MM.1S (cell line): Measurements from ENCODE around the gene TAS2R13.

ENCODE experiments used
- DNase-seq: peaks from one replicate; pipeline ENCODE4 v3.0.0-alpha.2; 2015
- H2AFZ ChIP-seq: fragments of 300-600 bp; sonication (generic); 2 replicates; pipeline ENCODE4 v1.6.0; 2016; ENCODE audit warnings: antibody characterized with exemption, low read length
- H3F3A ChIP-seq: fragments of 300-600 bp; sonication (generic); 2 replicates; pipeline ENCODE4 v1.6.1; 2016; ENCODE audit warnings: mild to moderate bottlenecking, antibody characterized with exemption, low read length, moderate library complexity, mixed read lengths; ENCODE audit not compliant: insufficient read depth
- H3K27ac ChIP-seq: fragments of 300-600 bp; sonication (generic); 2 replicates; pipeline ENCODE4 v1.5.1; 2016; ENCODE audit warnings: mild to moderate bottlenecking, low read length
- H3K27me3 ChIP-seq: fragments of 300-600 bp; sonication (generic); replicated peaks from 2 replicates; pipeline ENCODE4 v1.6.0; 2016; ENCODE audit warnings: low read length; ENCODE audit not compliant: insufficient read depth
- H3K36me3 ChIP-seq: fragments of 300-600 bp; sonication (generic); replicated peaks from 2 replicates; pipeline ENCODE4 v1.6.1; 2016; ENCODE audit warnings: mild to moderate bottlenecking, low read length, mixed read lengths; ENCODE audit not compliant: insufficient read depth
- H3K4me1 ChIP-seq: fragments of 300-600 bp; sonication (generic); 2 replicates; pipeline ENCODE4 v1.6.1; 2016; ENCODE audit warnings: low read length, mixed read lengths
- H3K4me2 ChIP-seq: fragments of 300-600 bp; sonication (generic); 2 replicates; pipeline ENCODE4 v1.6.0; 2016; ENCODE audit warnings: low read depth, low read length
- H3K4me3 ChIP-seq: fragments of 300-600 bp; sonication (generic); 2 replicates; pipeline ENCODE4 v1.5.1; 2016; ENCODE audit warnings: low read length, mixed read lengths
- H3K79me2 ChIP-seq: fragments of 300-600 bp; sonication (generic); 2 replicates; pipeline ENCODE4 v1.6.1; 2016; ENCODE audit warnings: mixed run types, low read length, mixed read lengths
- H3K9ac ChIP-seq: fragments of 300-600 bp; sonication (generic); 2 replicates; pipeline ENCODE4 v1.6.1; 2016; ENCODE audit warnings: low read length, mixed read lengths
- H3K9me2 ChIP-seq: fragments of 300-600 bp; sonication (generic); replicated peaks from 2 replicates; pipeline ENCODE4 v1.6.1; 2016; ENCODE audit warnings: mild to moderate bottlenecking, low read length, mixed read lengths; ENCODE audit not compliant: insufficient read depth
- H3K9me3 ChIP-seq: fragments of 300-600 bp; sonication (generic); replicated peaks from 2 replicates; pipeline ENCODE4 v1.6.1; 2016; ENCODE audit warnings: mild to moderate bottlenecking, low read length, mixed read lengths; ENCODE audit not compliant: insufficient read depth
- H4K20me1 ChIP-seq: fragments of 300-600 bp; sonication (generic); 2 replicates; pipeline ENCODE4 v1.6.1; 2016; ENCODE audit warnings: mild to moderate bottlenecking, low read length, moderate library complexity, mixed read lengths; ENCODE audit not compliant: insufficient read depth
- EZH2 ChIP-seq: fragments of 300-600 bp; sonication (generic); optimal IDR thresholded peaks from 2 replicates; pipeline ENCODE3; 2017; ENCODE audit warnings: low read depth, mild to moderate bottlenecking, antibody characterized with exemption, low read length, mixed read lengths
- EZH2phosphoT487 ChIP-seq: fragments of 300-600 bp; sonication (generic); IDR thresholded peaks from 2 replicates; pipeline ENCODE4 v1.6.1; 2018; ENCODE audit warnings: antibody characterized with exemption, low read length
- TF ChIP-seq, protein P1 (sequence below): fragments of 300-600 bp; sonication (generic); IDR thresholded peaks from 2 replicates; pipeline ENCODE4 v1.5.1; 2016; ENCODE audit warnings: antibody characterized with exemption, low read length, mixed read lengths

Gene TAS2R13

DNA sequence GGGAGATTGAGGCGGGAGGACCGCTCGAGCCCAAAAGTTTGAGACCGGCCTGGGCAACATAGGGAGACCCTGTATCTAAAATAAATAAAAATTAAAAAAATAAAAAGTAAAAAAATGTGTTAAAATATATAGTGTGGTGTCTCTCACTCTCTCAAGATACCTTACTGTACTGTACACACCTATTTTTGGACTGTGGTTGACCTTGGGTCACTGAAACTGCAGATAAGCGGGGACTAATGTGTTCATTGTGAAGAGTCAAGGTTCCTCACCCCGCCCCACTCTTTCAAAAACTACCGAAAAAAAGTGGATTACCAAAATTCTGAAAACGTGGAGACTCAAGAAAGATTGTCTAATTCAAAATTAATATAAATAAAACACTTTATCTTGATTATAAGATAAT, 1.0 kb upstream of the TAS2R13 start:
- no peaks in the 10 kb centered on the region for H3K79me2 ChIP-seq
- H3K36me3 ChIP-seq = no peaks in the 10 kb centered on the region

DNA sequence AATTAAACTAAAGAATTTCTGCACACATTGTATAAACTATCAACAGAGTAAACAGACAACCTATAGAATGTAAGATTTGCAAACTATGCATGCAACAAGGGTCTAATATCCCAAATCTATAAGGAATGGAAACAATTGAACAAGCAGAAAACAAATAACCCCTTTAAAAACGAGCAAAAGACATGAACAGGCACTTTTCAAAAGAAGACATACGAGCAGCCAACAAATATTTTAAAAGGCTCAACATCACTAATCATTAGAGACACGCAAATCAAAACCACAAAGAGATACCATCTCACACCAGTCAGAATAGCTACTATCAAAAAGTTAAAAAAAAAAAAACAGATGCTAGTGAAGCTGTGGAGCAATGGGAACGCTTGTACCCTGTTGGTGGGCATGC, 4.7 kb downstream of the TAS2R13 start:
- TF ChIP-seq, protein P1, sequence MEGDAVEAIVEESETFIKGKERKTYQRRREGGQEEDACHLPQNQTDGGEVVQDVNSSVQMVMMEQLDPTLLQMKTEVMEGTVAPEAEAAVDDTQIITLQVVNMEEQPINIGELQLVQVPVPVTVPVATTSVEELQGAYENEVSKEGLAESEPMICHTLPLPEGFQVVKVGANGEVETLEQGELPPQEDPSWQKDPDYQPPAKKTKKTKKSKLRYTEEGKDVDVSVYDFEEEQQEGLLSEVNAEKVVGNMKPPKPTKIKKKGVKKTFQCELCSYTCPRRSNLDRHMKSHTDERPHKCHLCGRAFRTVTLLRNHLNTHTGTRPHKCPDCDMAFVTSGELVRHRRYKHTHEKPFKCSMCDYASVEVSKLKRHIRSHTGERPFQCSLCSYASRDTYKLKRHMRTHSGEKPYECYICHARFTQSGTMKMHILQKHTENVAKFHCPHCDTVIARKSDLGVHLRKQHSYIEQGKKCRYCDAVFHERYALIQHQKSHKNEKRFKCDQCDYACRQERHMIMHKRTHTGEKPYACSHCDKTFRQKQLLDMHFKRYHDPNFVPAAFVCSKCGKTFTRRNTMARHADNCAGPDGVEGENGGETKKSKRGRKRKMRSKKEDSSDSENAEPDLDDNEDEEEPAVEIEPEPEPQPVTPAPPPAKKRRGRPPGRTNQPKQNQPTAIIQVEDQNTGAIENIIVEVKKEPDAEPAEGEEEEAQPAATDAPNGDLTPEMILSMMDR = no peak
- no peak for TF ChIP-seq EZH2
- no peak for TF ChIP-seq EZH2phosphoT487
- Histone ChIP-seq H3K79me2 (no peaks in the 10 kb centered on the region), H3K27ac (no peak overlapping the region), H2AFZ (no peak overlapping the region), H3K36me3 (no peaks in the 10 kb centered on the region), H3K4me2 (no peak overlapping the region), H3K4me3 (no peak overlapping the region), H3K9me2 (no peaks in the 10 kb centered on the region), H3K27me3 (no peaks in the 10 kb centered on the region), H3K9me3 (no peaks in the 10 kb centered on the region), H3K4me1 (no peaks in the 10 kb centered on the region), H3K9ac (no peak overlapping the region), H3F3A (no peaks in the 10 kb centered on the region), H4K20me1 (no peaks in the 10 kb centered on the region)
- DNase-seq = no peak

More for the DNA sequence above, 1.0 kb upstream of the TAS2R13 start:
- Histone ChIP-seq H3K27me3 (no peaks in the 10 kb centered on the region), H3K4me3 (no peak overlapping the region), H3K27ac (no peak overlapping the region), H3K4me1 (no peaks in the 10 kb centered on the region), H3K9ac (no peak overlapping the region), H3F3A (no peaks in the 10 kb centered on the region), H3K9me2 (no peaks in the 10 kb centered on the region), H3K9me3 (no peaks in the 10 kb centered on the region), H3K4me2 (no peak overlapping the region), H2AFZ (no peak overlapping the region), H4K20me1 (no peaks in the 10 kb centered on the region)
- DNase-seq = no peak
- TF ChIP-seq EZH2 (no peak), EZH2phosphoT487 (no peak)
- TF ChIP-seq, protein P1 = no peak

DNA sequence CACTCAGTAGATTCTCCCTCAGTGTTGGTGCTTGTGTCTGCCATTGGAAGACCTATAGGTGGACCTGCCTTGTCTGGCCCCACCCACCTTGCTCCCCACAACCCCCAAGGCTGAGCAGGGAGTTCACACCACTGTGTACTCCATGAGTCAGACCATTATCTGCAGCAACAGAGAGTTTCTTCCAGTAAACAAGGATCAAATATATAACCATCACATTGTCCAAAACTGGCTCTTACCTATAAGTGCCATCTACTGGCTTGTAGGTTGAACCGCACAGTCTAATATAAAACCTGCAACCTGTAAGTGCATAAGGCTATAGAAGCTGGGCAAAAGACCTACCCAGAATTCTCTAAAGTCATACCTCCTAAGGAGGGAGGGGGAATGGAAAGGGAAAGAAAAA, 7.9 kb downstream of the TAS2R13 start:
- no peaks in the 10 kb centered on the region for H3K9me3 ChIP-seq
- no peak for DNase-seq

More for the DNA sequence above, 7.9 kb downstream of the TAS2R13 start:
- H3K79me2 ChIP-seq = no peaks in the 10 kb centered on the region
- no peaks in the 10 kb centered on the region for H3K9me2 ChIP-seq
- no peak overlapping the region for H3K27ac ChIP-seq
- TF ChIP-seq EZH2 (no peak), EZH2phosphoT487 (no peak)
- TF ChIP-seq, protein P1 = no peak
- no peak overlapping the region for H2AFZ ChIP-seq
- H3K4me3 ChIP-seq = no peak overlapping the region
- no peaks in the 10 kb centered on the region for H3K27me3 ChIP-seq
- no peaks in the 10 kb centered on the region for H3K4me1 ChIP-seq
- H3F3A ChIP-seq = no peaks in the 10 kb centered on the region
- no peak overlapping the region for H3K4me2 ChIP-seq
- no peaks in the 10 kb centered on the region for H3K36me3 ChIP-seq
- no peaks in the 10 kb centered on the region for H4K20me1 ChIP-seq
- no peak overlapping the region for H3K9ac ChIP-seq
